CD14-positive monocyte (primary cell): ENCODE results near the gene TMEM51. TPM values are rescaled to one million over a fixed set of nuclear protein-coding genes. Genes with fewer than 3 reads are reported as not detected.
A peak's percentile ranks its signal among the peaks of the same experiment; 100 is the strongest.

Experiments
- DNase-seq, 3 donors: peaks; one replicate each; pipeline ENCODE4 v3.0.0-alpha.2; 2011 to 2022
- H2AFZ ChIP-seq: 2 replicates; pipeline ENCODE4 v1.6.0; 2012; ENCODE audit warnings: mild to moderate bottlenecking, low read depth, low read length, inconsistent platforms; ENCODE audit not compliant: insufficient read depth, poor library complexity, severe bottlenecking
- H3K27ac ChIP-seq, 2 donors: 1 replicate in 1 of 2; 2 replicates in 1 of 2; pipeline ENCODE4 v1.5.1; 2012 to 2013; ENCODE audit warnings: low read length in 2 of 2, control low read depth in 1 of 2, inconsistent platforms in 1 of 2, low read depth in 1 of 2, mild to moderate bottlenecking in 1 of 2
- H3K27me3 ChIP-seq, 2 donors: one replicate each; pipeline versions ENCODE4 v1.6.0 to v1.6.1; 2011 to 2013; ENCODE audit warnings: low read length in 2 of 2; ENCODE audit not compliant: control insufficient read depth in 2 of 2, insufficient read depth in 2 of 2
- H3K36me3 ChIP-seq, 2 donors: replicated peaks in 1 of 2; 1 replicate in 1 of 2; 2 replicates in 1 of 2; pipeline versions ENCODE4 v1.5.1 to v1.6.1; 2012 to 2013; ENCODE audit warnings: low read length in 2 of 2, control low read depth in 1 of 2, inconsistent platforms in 1 of 2, mild to moderate bottlenecking in 1 of 2; ENCODE audit not compliant: insufficient read depth in 2 of 2, control insufficient read depth in 1 of 2
- H3K4me1 ChIP-seq, 2 donors: 1 replicate in 1 of 2; 2 replicates in 1 of 2; pipeline versions ENCODE4 v1.5.1 to v1.6.1; 2012 to 2013; ENCODE audit warnings: low read length in 2 of 2, control low read depth in 1 of 2, inconsistent platforms in 1 of 2, mild to moderate bottlenecking in 1 of 2, moderate library complexity in 1 of 2; ENCODE audit not compliant: insufficient read depth in 2 of 2, control insufficient read depth in 1 of 2
- H3K4me2 ChIP-seq: replicated peaks from 2 replicates; pipeline ENCODE3; 2012; ENCODE audit warnings: low read length, moderate library complexity, mild to moderate bottlenecking; ENCODE audit not compliant: poor library complexity, severe bottlenecking; ENCODE audit errors: extremely low read depth
- H3K4me3 ChIP-seq, 3 experiments: fragments of 200-600 bp in 1 of 3; sonication (generic) in 1 of 3; replicated peaks in 1 of 3; 1 replicate in 2 of 3; 2 replicates in 1 of 3; pipeline ENCODE4 v1.5.1; 2011 to 2013; ENCODE audit warnings: low read length in 3 of 3, mild to moderate bottlenecking in 3 of 3, control low read depth in 2 of 3, low read depth in 2 of 3, inconsistent platforms in 1 of 3, moderate library complexity in 1 of 3
- H3K79me2 ChIP-seq: 2 replicates; pipeline ENCODE4 v1.6.0; 2012; ENCODE audit warnings: mild to moderate bottlenecking, control low read depth, inconsistent platforms, low read length, moderate library complexity; ENCODE audit not compliant: insufficient read depth
- H3K9ac ChIP-seq: 2 replicates; pipeline ENCODE4 v1.6.0; 2017; ENCODE audit warnings: low read length, mild to moderate bottlenecking; ENCODE audit not compliant: insufficient read depth, poor library complexity, severe bottlenecking
- H3K9me3 ChIP-seq, 2 donors: replicated peaks in 1 of 2; 1 replicate in 1 of 2; 2 replicates in 1 of 2; pipeline versions ENCODE4 v1.5.1 to v1.6.1; 2012 to 2013; ENCODE audit warnings: low read length in 2 of 2, control low read depth in 1 of 2; ENCODE audit not compliant: control insufficient read depth in 1 of 2, insufficient read depth in 1 of 2
- H4K20me1 ChIP-seq: 2 replicates; pipeline ENCODE4 v1.6.0; 2012; ENCODE audit warnings: mild to moderate bottlenecking, low read length, control low read depth, moderate library complexity; ENCODE audit not compliant: insufficient read depth
- H3K27ac Mint-ChIP-seq, 7 donors: one replicate each; pipeline ENCODE4 v1.8.0; 2020; ENCODE audit warnings: mild to moderate bottlenecking in 7 of 7, mixed read lengths in 7 of 7, moderate library complexity in 6 of 7, inconsistent platforms in 2 of 7
- H3K27me3 Mint-ChIP-seq, 3 donors: one replicate each; pipeline ENCODE4 v1.8.0; 2021 to 2022; ENCODE audit warnings: low read depth in 3 of 3, mild to moderate bottlenecking in 3 of 3, mixed read lengths in 3 of 3, moderate library complexity in 3 of 3, inconsistent platforms in 1 of 3
- H3K36me3 Mint-ChIP-seq, 2 donors: one replicate each; pipeline ENCODE4 v1.8.0; 2020; ENCODE audit warnings: mixed read lengths in 2 of 2, inconsistent platforms in 1 of 2, mild to moderate bottlenecking in 1 of 2
- H3K4me1 Mint-ChIP-seq: one replicate; pipeline ENCODE4 v1.8.0; 2020; ENCODE audit warnings: mild to moderate bottlenecking, mixed read lengths
- H3K4me3 Mint-ChIP-seq, 2 donors: one replicate each; pipeline ENCODE4 v1.8.0; 2020; ENCODE audit warnings: mild to moderate bottlenecking in 2 of 2, mixed read lengths in 2 of 2, moderate library complexity in 1 of 2
- H3K9me3 Mint-ChIP-seq, 7 donors: one replicate each; pipeline ENCODE4 v1.8.0; 2020 to 2022; ENCODE audit warnings: mixed read lengths in 7 of 7, mild to moderate bottlenecking in 6 of 7, moderate library complexity in 6 of 7, inconsistent platforms in 2 of 7
- WGBS: methylation state at CpG from one replicate; pipeline ENCODE4 v1.1.5; 2013; ENCODE audit warnings: missing lambda C conversion rate; ENCODE audit not compliant: insufficient coverage; 5-methylcytosine and 5-hydroxymethylcytosine counted together
- intact Hi-C, 2 donors: fragments of 100-400 bp; cut with micrococcal nuclease; formaldehyde crosslinking; loops; one replicate each; pipeline versions ENCODE4 v1.15.0 to v1.15.1; 2023
- polyA plus RNA-seq, 3 donors: library from polyadenylated mRNA; depleted of rRNA in 1 of 3; unstranded in 2 of 3; stranded (reverse) in 1 of 3; fragments of 300-500 nt in 2 of 3; fragments of >200 nt in 1 of 3; fragmentation: Illumina TruSeq in 2 of 3; gene quantifications; 1 replicate in 2 of 3; 2 replicates in 1 of 3; pipeline ENCODE4 v1.2.3, GENCODE V29; 2012 to 2021
- TF ChIP-seq, protein P1 (sequence below): fragments of 200-600 bp; IDR thresholded peaks from one replicate; pipeline ENCODE4 v1.8.0; 2022; ENCODE audit warnings: antibody characterized with exemption, mild to moderate bottlenecking

Gene TMEM51
- polyA plus RNA-seq, 3 donors = 1.2 to 2.5 (median 2.1) TPM

DNA sequence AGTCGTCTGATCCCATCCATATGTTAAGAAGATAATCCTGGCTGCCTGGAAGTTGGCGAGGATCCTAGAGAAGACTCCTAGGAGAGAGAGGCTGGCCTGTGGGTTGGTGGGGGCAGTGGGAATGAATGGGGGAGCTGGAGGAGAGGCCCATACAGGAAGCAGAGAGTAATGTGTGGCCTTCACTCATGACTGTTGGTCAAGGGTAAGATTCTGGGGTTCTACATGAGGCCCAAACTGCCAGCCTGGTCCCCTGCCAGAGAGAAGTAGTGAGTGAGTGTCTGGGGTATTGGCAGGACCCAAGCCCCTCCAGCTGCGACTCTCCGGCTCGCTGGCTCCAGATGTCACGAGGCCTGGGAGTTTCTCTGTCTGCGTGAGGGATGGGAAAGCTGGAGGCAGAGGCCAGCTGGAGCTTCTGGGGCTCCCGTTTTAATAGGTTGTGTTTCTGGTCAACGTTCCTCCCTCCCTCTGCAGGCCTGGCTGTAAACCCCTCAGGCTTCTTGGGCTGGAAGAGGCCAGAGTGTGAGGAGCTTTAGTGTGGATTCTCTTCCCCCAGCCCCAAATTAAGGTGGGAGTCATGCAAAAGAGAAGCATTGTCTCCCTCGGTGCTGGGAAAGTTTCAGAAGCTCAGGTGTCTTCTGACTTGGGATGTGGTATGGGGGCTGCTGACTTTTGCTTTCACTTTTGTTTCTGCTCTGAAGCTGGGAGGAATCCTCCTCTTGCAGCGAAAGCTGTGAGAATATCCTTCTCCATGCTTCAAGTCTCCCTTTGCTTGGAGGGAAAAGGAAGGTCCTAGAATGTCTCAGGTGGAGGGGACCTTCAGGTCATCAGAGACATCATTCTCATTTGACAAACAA, 2.6 kb downstream of the TMEM51 start:
- WGBS = 70% methylated on average over 2 of the region's 11 CpGs
- H3K36me3 Mint-ChIP-seq = peaks cover 3 to 9% of the 10 kb centered on the region in 2 donors
- no peak overlapping the region for H3K9ac ChIP-seq
- no peaks in the 10 kb centered on the region for H4K20me1 ChIP-seq
- no peaks in the 10 kb centered on the region for H3K9me3 ChIP-seq
- H3K4me1 Mint-ChIP-seq = peaks cover 45% of the 10 kb centered on the region
- TF ChIP-seq, protein P1, sequence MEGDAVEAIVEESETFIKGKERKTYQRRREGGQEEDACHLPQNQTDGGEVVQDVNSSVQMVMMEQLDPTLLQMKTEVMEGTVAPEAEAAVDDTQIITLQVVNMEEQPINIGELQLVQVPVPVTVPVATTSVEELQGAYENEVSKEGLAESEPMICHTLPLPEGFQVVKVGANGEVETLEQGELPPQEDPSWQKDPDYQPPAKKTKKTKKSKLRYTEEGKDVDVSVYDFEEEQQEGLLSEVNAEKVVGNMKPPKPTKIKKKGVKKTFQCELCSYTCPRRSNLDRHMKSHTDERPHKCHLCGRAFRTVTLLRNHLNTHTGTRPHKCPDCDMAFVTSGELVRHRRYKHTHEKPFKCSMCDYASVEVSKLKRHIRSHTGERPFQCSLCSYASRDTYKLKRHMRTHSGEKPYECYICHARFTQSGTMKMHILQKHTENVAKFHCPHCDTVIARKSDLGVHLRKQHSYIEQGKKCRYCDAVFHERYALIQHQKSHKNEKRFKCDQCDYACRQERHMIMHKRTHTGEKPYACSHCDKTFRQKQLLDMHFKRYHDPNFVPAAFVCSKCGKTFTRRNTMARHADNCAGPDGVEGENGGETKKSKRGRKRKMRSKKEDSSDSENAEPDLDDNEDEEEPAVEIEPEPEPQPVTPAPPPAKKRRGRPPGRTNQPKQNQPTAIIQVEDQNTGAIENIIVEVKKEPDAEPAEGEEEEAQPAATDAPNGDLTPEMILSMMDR = no peak
- no peaks in the 10 kb centered on the region for H3K36me3 ChIP-seq
- peaks cover 0 to 4% (median 2%) of the 10 kb centered on the region in 7 donors for H3K9me3 Mint-ChIP-seq
- H2AFZ ChIP-seq = no peak overlapping the region
- intact Hi-C loops = no loop called here
- H3K27ac ChIP-seq = no peak overlapping the region
- H3K27me3 ChIP-seq = peaks cover 15 to 16% of the 10 kb centered on the region in 2 donors
- no peaks in the 10 kb centered on the region for H3K79me2 ChIP-seq
- H3K4me3 Mint-ChIP-seq = peak overlapping the region; percentile 54 to 92
- H3K4me1 ChIP-seq = peaks cover 42 to 45% of the 10 kb centered on the region in 2 donors
- peak overlapping the region in 1 of 3 experiments; percentile 5 for H3K4me3 ChIP-seq
- peak overlapping the region; percentile 16 for H3K4me2 ChIP-seq
- H3K27ac Mint-ChIP-seq = peak overlapping the region in 1 of 7 donors; percentile 70
- DNase-seq = no peak
- peaks cover 42 to 52% (median 46%) of the 10 kb centered on the region in 3 donors for H3K27me3 Mint-ChIP-seq

DNA sequence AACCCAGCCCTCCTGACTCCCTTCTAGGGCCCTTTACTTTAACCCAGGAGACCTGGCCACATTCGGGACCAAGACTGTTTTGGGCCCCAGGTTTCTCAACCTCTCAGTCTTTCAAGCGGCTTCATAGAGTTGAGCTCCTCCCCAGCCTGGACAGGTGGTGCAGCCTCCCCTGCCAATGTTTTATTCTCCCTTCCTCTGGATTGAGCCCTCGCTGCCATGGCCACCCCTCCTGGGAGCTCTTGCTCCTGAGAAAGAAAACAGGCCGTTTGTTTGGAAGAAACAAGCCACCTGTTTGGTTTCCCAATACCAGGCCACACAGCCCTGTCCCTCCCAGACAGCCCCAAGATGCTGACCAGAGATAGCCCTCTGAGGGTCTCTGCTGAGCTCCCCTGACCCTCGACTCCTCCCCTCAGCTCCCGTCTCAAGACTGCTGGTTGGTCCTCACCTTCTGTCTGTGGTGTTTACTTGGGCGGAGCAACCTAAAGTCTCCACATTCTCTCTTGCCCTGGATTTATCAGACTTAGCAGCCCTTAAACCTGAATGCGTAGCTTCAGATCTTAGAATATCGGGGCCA, 3.3 kb downstream of the TMEM51 start:
- WGBS = 83% methylated on average over 9 of the region's 9 CpGs
- Histone ChIP-seq H3K9ac (no peak overlapping the region), H3K27me3 (peaks cover 10 to 15% of the 10 kb centered on the region in 2 donors), H3K79me2 (no peaks in the 10 kb centered on the region), H3K4me2 (no peak overlapping the region), H3K27ac (no peak overlapping the region), H3K4me1 (peaks cover 42 to 45% of the 10 kb centered on the region in 2 donors), H2AFZ (no peak overlapping the region), H4K20me1 (no peaks in the 10 kb centered on the region), H3K4me3 (no peak overlapping the region), H3K9me3 (no peaks in the 10 kb centered on the region), H3K36me3 (no peaks in the 10 kb centered on the region)
- Mint-ChIP-seq H3K27ac (peak overlapping the region in 2 of 7 donors; percentile 36 to 66), H3K9me3 (peaks cover 0 to 4% (median 2%) of the 10 kb centered on the region in 7 donors), H3K4me1 (peaks cover 45% of the 10 kb centered on the region), H3K4me3 (no peak overlapping the region), H3K36me3 (peaks cover 3 to 9% of the 10 kb centered on the region in 2 donors), H3K27me3 (peaks cover 35 to 46% (median 38%) of the 10 kb centered on the region in 3 donors)
- intact Hi-C loops = no loop called here
- TF ChIP-seq, protein P1 = no peak
- no peak for DNase-seq
